Cortex of kidney (tissue), 1 donor: ENCODE results near the gene DND1.
"Not testable (repeated sequence)": the region's sequence is repeated elsewhere in the genome, so short reads cannot be mapped to it uniquely, and the experiment has no call there.

ENCODE experiments used
- DNase-seq: peaks from one replicate; lab custom pipeline; 2025; lab: John Stamatoyannopoulos, UW

DND1 gene

DNA sequence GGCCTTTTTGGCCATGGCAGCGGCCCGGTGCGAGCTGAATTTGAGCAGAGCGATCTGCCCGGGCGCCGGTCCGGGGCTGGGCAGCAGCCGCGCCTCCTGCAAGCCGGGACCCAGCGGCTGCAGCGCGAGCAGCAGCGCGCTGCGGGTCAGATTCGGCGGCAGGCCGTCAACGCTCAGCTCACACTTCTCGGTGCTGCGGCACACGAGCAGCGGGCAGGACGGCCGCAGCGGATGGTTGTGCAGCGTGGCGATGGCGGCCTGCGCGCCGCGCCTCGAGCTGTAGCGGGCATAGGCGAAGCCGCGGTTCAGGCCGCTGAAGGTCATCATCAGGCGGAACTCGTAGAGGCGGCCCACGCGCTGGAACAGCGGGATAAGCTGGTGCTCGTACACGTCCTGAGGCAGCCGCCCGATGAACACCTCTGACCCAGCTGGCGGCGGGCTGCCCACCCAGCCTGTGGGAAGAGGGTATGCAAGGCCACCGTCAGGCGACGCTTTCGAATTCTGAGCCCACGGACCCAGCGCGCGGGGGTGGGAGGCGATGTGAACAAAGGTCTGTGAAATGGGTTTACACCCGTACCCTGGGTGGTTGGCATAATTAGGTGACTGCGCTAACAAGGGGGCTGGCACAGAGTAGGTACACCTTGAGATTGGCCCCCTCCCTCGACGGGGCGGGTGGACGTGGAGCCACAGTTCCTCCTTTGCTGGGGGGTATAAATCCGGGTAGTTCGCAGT lies 755 bp downstream of the DND1 start:
- DNase-seq: no peak

DNA sequence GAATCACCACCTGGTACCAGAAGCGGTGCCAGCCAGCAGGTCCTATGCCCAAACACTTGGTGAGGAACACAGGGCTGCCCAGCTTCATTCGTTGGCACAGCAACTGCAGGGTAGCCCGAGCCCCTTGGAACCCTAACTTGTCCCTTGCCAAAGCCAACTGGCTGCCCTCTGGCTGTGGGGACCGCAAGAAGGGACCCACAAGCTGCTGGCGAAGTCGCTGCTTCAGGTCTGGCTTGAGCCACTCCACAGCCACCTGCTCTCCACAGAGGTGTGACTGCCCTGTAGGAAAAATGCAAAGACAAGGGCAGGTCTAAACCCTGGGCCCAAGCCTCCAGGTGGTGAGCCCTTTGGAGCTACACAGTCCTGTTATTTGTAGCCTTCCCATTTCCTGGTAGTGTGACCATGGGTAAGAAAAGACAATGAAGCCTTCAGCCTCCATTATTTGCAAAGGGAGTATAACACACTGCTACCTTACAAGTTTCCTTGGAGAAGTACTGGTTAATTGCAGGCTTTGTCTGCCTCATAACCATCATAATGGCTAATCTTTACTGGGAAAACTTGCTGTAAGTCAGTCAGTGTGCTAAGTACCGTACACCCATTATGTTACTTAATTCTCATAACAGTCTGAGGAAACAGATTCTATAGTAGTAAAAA lies 1.8 kb downstream of the DND1 start:
- DNase-seq: no peak

DNA sequence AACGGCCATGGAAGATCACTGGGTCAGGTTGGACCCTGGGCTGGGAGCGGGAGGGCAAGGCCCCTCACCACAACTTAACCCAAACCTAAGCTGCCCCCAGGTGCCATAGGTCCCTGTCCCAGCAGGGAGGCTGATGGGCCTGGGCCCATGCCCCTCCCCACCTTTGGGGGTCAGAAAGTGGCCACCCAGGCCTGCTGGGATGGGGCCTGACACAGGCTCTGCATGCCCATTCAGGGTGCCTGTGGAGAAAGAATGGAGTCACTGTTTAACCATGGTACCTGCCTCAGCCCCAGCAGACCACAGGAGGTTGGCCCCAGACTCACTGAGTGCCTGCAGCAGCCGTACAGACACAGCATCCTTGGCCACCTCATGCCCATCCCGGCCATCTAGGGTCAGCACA lies 2.3 kb downstream of the DND1 start:
- DNase-seq: not testable (repeated sequence)

DNA sequence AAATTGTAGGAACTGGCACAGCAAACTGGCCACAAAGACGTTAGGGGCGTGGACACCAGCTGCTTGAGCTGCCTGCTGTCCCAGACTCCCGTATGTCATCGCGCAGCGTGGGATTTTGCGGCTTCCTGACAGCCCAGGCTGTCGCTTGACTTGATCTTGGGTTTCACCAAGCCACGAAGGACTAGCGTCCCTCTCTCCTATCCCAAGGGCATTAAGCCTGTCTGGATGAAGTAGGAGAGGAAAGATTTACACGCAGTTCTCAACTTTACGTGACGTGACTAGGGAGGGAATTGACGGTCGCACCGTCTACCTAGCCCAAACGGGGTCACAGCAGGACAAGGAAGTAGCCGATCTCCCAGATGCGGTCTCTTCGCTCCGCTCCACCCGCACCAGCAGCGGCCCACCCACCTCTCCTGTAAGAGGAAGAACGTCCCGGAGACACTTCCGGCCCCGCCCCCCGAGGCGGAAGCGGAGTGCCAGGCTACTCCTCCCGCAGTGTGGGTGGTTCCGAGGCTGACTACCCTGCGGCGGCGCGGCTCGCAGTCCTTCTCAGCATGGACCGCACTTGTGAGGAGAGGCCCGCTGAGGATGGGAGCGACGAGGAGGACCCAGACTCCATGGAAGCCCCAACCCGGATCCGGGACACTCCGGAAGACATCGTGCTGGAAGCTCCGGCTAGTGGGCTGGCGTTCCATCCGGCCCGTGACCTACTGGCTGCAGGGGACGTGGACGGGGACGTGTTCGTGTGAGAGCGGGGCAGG lies 8.8 kb downstream of the DND1 start, which contains the start of gene WDR55:
Gene WDR55, plus strand, starts transcription at position 546 of the 761 bp plus-strand sequence. Its CDS starts 9 bp downstream, at position 555.
- DNase-seq: peak; percentile 67

DNA sequence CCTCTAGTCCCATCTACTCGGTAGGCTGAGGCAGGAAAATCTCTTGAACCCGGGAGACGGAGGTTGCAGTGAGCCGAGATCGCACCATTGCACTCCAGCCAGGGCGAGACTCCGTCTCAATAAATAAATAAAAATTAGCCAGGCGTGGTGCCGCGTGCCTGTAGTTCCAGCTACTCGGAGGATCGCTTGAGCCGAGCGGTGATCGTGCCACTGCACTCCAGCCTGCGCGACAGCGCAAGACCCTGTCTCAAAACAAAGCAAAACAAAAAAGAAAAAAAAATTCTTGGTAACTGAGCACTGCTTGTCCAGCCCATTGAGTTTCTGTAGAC lies 9.4 kb downstream of the DND1 start:
- DNase-seq: no peak

DNA sequence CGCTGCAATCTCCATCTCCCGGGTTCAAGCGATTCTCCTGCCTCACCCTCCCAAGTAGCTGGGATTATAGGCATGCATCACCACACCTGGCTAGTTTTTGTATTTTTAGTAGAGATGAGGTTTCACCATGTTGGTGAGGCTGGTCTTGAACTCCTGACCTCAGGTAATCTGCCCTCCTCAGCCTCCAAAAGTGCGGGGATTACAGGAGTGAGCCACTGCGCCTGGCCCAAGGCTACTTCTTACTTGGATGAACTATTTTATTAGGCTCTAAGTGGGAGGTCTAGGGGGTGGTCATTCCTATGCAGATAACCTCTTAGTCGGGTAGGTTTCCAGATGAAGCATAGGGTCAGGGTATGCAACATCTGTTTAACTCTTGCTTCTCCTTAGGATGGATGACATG lies 13.0 kb downstream of the DND1 start:
- not testable (repeated sequence) for DNase-seq

DNA sequence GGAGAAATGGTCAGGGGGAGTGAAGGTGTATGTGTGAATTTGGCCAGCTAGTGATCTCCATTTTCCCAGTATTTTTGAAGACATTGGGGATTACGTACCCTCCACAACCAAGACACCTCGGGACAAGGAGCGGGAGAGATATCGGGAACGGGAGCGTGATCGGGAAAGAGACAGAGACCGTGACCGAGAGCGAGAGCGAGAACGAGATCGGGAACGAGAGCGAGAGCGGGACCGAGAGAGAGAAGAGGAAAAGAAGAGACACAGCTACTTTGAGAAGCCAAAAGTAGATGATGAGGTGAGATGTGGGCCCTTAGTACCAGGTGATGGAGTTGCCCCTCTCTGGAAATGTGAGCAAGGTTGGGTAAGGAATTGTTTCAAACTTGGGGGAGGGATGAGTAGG lies 14.5 kb downstream of the DND1 start:
- no peak for DNase-seq

DNA sequence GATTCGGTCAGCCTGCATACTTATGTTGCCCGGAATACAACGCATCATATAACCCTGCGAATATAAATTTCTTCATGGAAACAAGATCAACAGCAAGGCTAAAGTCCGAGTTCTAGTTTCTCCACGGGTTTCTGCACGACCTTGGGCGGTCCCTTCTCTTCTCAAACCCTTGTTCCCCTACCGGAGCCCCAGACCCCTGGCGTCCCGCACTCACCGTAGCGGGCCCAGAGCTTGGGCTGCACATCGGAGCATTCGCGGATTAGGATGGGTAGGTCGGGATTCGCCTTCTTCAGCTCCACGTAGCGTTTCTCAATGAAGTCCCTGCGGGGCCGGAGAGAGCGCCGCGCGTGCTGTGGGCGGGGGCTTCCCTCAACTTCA lies 26.3 kb downstream of the DND1 start:
- DNase-seq: no peak

DNA sequence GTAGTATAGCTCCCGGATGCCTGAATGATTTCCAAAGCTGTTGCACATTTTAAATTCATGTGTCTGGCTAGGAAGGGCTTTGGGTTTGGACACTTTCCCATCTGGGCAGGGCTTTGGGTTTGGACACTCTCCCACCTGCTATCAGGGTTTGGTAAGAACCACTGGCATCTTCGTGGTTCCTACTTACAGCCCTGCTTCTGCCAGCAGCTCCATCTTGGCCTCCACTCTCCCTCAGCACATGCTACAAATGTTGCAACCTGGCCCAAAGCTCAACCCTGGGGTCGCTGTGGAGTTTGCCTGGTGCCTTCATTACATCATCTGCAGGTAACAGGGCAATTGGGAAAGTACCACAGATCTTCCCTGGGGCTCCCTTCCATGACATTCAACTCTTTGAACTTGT lies 30.7 kb downstream of the DND1 start:
- DNase-seq: no peak

DNA sequence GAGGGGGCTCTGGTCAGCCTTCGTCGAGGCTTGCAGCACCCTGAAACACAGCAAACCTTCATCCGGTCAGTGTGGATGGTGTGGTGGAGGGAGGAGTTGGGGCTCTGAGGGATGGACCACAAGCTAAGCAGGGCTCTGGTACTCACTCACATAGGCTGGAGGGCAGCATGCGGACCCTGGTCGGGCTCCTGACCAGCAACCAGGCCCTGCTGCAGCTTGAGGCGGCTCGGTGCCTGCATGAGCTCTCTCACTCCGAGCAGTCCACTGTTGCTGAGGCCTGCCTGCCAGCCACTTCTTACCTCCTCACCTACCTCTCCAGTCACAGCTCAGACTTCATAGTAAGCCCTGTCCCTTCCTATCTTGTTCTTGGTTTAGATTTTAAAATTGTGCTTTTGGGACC lies 31.7 kb downstream of the DND1 start:
- no peak for DNase-seq

DNA sequence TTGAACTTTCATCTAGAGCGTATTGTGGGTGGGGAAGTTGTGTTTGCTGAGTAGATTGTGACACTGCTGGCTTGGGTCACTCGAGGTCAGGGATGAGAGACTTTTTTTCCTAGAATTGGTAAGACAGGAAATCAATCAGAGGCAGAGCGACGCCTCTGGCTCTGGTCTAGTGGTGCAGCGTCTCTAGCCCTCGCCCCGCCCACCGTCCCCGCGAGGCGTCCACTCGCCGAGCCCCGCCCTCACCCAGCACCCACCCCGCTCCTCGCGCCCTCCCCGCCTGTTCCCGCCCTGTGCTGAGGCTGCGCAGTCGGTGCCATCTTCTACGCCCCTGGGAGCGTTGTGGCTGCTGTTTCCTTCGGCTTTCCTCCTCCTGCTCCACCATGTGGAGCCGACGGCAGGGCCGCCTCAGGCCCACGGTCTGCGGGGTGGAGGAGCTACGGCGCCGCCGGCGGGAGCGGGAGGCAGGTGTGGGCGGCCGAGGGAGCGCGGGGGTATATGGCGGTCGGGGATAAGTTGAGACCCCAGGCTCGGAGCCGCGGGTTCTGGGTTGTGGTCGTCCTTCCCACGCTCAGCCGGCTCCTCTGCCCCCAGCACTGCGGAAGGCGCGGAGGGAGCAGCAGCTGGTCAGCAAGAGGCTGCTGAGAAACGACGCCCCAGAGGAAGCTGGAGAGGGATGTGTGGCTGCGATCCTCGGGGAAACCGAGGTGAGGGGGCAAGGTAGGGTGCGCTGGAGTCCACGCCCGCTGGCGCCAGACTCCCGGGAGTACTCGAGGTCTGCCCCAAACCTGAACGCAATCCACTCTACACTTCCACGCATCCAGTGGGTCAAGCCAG lies 34.0 kb downstream of the DND1 start, which contains the start of gene TMCO6:
Gene TMCO6, plus strand, starts transcription at position 304 of the 834 bp plus-strand sequence. Its CDS starts 77 bp downstream, at position 381.
- peak; percentile 45 for DNase-seq

DNA sequence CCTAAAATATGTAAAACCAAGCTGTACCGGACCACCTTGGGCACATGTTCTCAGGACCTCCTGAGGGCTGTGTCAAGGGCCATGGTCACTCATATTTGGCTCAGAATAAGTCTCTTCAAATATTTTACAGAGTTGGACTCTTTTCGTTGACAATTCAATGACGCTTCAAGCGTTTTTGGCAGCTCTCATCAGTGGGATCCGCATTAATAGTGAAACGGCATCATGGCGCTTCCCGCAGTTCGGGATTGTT lies 34.6 kb downstream of the DND1 start:
- DNase-seq: not testable (repeated sequence)

DNA sequence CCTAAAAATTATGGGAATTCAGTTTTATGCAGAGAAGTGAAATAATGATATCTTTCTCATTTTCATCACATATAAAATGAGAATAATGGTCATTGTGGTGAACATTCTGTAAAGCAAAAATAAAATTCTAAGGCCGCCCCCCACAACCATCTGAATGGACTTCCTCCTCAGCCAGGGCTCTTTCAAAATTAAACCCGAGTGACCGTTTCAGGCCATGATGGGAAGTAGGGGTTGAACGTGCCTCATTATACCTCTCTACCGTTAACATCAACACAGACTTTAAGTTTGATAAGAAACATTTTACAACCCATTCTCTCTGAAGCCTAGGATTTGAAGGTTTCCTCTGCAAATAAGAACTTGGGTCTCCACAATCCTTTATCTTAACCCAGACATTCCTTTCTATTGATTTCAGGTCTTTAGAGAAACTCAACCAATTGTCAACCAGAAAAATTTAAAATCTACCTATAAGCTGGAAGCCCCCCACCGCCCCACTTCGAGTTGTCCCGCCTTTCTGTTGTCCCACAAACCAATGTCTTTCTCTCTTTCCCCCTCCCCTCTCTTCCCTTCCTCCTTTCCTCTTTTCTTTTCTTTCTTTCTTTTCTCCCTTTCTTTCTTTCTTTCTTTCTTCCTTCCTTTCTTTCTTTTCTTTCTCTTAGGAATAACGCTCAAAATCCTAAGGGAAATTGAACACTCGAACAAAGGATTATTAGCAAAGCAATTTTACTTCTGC lies 35.8 kb downstream of the DND1 start:
- no peak for DNase-seq

DNA sequence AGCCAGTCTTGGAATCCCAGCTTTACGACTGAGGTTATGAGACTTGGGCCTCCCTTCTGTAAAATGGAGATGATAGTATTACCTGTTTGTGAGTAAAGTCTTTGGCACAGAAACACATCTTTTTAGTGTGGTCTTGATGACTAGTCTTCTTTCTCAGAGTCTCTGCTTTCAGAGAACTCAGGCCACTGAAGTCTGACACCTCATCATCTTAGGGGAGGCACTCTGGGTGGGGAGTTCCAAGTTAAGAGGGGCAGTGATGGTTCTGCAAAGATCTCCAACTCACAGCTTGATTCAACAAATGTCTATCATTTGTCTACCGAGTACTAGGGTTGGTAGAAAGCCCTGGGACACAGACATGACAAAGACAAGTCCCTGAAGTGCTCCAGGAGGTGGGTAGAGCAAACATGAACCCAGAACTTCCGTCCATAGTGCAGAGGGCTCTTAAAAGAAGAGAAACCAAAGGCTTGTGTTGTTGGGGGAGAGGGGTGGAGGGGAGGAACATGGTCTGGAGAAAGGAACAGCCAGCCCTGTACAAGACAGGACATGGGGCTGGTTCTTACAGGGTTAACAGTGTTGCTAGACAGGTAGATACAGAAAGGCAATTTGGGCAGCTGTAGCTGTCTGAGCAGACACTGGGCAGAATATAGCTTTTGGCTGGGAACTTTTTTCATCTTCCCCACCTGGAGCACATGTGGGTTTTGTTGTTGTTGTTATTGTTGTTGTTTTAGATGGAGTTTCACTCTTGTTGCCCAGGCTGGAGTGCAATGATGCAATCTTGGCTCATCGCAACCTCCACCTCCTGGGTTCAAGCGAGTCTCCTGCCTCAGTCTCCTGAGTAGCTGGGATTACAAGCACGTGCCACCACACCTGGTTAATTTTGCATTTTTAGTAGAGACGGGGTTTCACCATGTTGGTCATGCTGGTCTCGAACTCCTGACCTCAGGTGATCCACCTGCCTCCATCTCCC lies 37.8 kb downstream of the DND1 start:
- DNase-seq: no peak

DNA sequence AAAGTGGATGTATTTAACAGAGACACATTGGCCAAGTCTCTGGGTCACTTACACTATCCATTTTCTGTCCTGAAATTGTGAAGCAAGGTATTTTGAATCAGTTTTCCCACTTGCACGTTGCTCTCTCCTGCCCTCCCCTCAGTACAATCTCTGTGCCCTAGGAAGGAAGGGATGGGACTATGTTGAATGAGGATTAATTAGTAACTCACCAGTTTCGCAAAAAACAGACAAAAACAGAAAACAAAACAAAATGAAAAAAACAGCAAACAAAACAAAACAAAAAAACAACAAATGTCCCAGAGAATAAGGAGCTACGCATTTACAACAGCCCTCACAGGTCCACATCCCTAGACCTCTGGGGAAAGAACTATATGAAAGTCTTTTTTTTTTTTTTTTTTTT lies 39.3 kb downstream of the DND1 start:
- no peak for DNase-seq

DNA sequence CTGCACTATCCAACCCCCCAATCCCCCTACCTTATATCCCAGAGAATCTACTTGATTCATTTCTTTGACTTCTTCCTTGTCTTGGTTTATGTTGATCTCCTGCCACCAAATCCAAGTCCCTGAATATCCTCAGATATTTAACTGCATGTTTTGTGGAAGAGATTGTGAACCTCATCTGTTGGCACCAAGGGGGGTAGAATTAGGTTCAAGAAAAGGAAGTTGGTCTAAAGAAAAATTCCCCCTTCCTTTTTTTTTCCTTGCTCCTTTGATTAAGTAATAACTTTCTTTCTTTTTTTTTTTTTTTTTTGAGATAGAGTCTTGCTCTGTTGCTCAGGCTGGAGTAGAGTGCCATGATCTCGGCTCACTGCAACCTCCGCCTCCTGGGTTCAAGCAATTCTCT lies 39.9 kb downstream of the DND1 start:
- no peak for DNase-seq

DNA sequence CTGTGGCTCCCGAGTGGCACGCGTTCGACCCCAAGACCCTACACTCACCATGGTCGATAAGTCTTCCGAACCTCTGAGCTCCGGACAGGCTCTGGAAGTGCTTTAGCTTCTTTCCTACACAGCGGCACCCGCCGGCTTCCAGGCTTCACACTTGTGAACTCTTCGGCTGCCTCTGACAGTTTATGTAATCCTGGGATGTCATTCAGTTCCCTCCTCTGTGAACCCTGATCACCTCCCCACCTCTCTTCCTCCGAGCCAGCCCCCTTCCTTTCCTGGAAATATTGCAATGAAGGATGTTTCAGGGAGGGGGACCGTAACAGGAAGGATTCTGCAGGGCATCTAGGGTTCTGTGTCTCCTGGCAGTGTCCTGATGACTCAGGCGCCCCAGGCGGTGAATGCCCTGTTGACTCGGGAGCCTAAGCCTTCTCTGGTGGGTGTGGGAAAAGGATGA lies 40.3 kb downstream of the DND1 start, which contains the start of gene CD14:
Gene CD14, minus strand, starts transcription at position 155 of the 451 bp plus-strand sequence. Its CDS starts 104 bp downstream, at position 51.
- no peak for DNase-seq

DNA sequence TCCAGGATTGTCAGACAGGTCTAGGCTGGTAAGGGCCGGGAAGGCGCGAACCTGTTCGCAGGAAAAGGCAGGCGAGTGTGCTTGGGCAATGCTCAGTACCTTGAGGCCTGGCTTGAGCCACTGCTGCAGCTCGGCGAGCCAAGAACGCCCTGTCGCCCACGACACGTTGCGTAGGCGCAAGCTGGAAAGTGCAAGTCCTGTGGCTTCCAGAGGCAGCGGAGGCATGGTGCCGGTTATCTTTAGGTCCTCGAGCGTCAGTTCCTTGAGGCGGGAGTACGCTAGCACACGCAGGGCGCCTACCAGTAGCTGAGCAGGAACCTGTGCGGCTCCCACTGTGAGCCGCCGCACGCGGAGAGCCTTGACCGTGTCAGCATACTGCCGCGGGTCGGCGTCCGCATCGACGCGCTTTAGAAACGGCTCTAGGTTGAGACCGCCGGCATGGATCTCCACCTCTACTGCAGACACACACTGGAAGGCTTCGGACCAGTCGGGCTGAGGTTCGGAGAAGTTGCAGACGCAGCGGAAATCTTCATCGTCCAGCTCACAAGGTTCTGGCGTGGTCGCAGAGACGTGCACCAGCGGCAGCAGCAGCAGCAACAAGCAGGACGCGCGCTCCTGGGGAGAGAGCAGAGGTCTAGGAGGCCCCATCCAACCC lies 40.9 kb downstream of the DND1 start:
- DNase-seq: no peak

DNA sequence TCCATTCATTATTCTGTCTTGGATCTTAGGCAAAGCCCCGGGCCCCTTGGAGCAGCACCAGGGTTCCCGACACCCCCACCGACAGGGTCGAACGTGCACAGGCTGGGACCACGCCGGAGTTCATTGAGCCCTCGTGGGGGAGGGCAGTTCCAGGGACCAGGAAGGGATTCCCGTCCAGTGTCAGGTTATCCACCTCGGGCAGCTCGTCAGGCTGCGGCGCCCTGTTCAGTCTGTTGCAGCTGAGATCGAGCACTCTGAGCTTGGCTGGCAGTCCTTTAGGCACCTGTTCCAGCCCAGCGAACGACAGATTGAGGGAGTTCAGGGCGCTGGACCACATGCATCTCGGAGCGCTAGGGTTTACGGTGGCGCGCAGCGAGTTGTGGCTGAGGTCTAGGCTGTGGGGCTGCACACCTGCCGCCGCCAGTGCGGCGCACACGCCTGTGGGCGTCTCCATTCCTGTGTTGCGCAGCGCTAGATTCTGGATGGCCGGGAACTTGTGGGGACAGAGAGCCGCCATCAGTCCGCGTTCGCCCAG lies 41.5 kb downstream of the DND1 start:
- no peak for DNase-seq

DNA sequence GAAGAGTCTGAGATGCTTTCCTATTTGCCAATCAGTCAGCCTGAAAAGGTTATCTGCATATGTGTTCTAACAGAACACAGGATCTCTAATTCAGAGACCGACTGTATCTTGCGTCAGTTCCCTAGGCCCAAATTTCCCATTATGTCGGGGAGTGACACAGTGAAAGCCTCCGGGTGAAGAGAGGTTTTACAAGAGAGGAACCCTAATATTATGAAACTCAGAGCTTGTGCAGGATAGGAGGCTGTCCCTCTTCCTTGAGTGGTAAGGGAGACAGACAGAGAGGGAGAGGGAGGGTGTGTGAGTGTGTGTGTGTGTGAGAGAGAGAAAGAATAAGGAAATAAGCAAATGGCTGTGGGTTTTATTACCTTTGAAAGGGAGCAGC lies 42.3 kb downstream of the DND1 start:
- DNase-seq: no peak
